ENCODE results near the gene FUT8.

FUT8 gene

DNA sequence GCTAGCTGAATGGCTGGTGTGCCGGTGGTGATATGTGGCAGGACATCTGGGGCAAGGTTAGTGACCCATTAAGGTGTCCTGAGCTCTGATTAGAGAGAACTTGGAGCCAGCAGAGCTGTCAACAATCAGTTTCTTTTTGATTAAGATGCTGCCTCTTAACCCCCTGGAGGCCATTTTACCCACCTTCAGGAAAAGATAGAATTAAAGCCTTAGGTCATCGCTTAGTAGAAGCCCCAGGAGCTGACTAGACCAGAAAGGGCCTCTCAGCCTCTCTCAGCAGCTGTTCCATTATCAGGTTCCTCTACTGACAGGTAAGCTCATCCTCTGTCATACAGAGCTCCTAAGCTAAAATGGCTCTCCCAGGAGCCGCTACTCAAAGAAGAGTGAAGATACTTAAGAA lies 339.0 kb downstream of the FUT8 start:
- H3K9me3 ChIP-seq (ENCODE audit: control insufficient read depth, low read length) = no peaks in the 10 kb centered on the region
- no peak overlapping the region for H3K9ac ChIP-seq (ENCODE audit: low read length)
- no peaks in the 10 kb centered on the region for H3K36me3 ChIP-seq (ENCODE audit: control insufficient read depth, insufficient read depth, low read length, severe bottlenecking)
- no peak for DNase-seq (ENCODE audit: low read depth)
- H3K4me1 ChIP-seq (ENCODE audit: control insufficient read depth, insufficient read depth, low read length) = no peaks in the 10 kb centered on the region
- H3K27me3 ChIP-seq (replicated peaks; ENCODE audit: control insufficient read depth, insufficient read depth, low read length) = no peaks in the 10 kb centered on the region
- no peak overlapping the region for H3K4me3 ChIP-seq (ENCODE audit: low read length)

DNA sequence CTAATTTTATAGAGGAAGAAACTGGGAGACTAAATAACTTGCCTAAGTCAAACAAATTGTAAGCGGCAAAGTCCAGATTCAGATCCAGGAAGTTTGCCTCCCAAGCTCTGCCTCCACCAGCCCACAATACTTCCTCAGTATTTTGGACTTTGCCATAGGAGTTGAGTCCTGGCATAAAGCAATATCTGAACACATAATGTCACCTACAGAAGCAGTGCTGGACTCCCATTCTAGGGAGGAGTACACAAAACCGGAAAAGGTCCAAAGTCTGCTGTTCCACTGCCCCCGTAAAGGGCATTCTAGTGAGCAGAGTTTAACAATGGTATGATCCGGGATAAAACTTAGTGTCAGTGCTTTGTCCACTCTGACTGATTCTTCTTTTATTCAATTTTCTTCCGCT lies 340.5 kb downstream of the FUT8 start:
- no peak for DNase-seq (ENCODE audit: low read depth)
- no peaks in the 10 kb centered on the region for H3K36me3 ChIP-seq (ENCODE audit: control insufficient read depth, insufficient read depth, low read length, severe bottlenecking)
- H3K9me3 ChIP-seq (ENCODE audit: control insufficient read depth, low read length) = no peaks in the 10 kb centered on the region

DNA sequence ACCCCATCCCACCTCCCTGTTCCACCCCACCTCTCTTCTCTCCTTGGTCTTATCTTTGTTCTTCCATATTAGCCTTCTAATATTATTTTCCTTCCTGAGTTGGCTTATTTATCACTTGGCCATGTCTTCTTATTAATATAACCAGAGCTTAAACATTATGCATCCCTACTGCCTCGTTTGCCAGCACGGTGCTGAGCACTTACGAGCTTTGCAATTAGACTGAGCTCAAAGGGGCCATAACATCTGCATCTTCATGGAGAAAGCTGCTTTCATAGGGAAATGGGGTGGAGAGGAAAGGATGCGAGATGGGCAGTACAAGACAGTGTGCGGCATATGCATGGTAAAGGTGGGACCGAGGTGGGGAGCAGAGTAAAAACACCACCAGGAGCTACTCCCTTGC lies 342.8 kb downstream of the FUT8 start:
- Histone ChIP-seq H3K9ac (ENCODE audit: low read length) (no peak overlapping the region), H3K4me1 (ENCODE audit: control insufficient read depth, insufficient read depth, low read length) (no peaks in the 10 kb centered on the region), H3K36me3 (ENCODE audit: control insufficient read depth, insufficient read depth, low read length, severe bottlenecking) (no peaks in the 10 kb centered on the region), H3K4me3 (ENCODE audit: low read length) (no peak overlapping the region), H3K27me3 (replicated peaks; ENCODE audit: control insufficient read depth, insufficient read depth, low read length) (no peaks in the 10 kb centered on the region), H3K9me3 (ENCODE audit: control insufficient read depth, low read length) (no peaks in the 10 kb centered on the region)
- no peak for DNase-seq (ENCODE audit: low read depth)

More for the DNA sequence above, 340.5 kb downstream of the FUT8 start:
- H3K4me3 ChIP-seq (ENCODE audit: low read length) = no peak overlapping the region
- no peaks in the 10 kb centered on the region for H3K27me3 ChIP-seq (replicated peaks; ENCODE audit: control insufficient read depth, insufficient read depth, low read length)
- H3K4me1 ChIP-seq (ENCODE audit: control insufficient read depth, insufficient read depth, low read length) = no peaks in the 10 kb centered on the region
- H3K9ac ChIP-seq (ENCODE audit: low read length) = no peak overlapping the region

DNA sequence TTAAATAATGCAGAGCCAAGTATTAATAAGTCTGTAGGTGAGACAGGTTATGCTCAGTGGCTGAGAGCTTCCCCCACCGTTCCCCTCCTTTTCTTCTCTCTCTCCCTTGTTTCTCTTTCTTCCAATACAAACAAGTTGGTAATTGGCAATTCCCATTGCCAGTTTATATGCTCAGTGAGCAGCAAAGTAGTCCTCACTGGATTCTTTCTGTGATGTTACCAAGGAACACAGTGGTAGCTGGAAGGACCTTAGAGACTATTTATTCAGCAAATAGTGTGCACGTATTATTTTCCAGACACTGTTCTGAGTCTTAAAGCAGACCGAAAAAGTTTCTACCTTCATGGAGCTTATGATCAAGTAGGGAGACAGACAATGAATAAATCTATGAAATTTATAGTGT lies 344.4 kb downstream of the FUT8 start:
- H3K36me3 ChIP-seq (ENCODE audit: control insufficient read depth, insufficient read depth, low read length, severe bottlenecking) = no peaks in the 10 kb centered on the region
- H3K9ac ChIP-seq (ENCODE audit: low read length) = no peak overlapping the region

DNA sequence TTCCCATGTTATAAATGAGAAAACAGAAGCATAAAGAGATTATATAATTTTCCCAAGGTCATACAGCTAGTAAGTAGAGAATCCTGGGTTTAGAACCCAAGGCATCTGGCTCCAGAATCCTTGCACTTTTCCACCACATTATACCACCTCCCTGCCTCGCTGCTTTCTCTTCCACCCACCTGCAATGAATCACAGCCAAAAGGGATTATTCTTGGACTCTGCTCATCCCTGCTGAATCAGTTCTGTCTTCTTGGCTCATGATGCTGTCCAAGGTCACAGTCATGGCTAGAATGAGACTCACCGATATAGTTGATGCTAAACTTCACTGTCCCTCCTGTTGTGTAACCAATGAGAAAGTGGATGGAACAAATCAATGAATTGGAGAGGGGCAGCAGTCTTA lies 356.6 kb downstream of the FUT8 start:
- no peaks in the 10 kb centered on the region for H3K4me1 ChIP-seq (ENCODE audit: control insufficient read depth, insufficient read depth, low read length)
- peaks cover 6% of the 10 kb centered on the region for H3K9me3 ChIP-seq (ENCODE audit: control insufficient read depth, low read length)
- H3K9ac ChIP-seq (ENCODE audit: low read length) = no peak overlapping the region
- no peaks in the 10 kb centered on the region for H3K36me3 ChIP-seq (ENCODE audit: control insufficient read depth, insufficient read depth, low read length, severe bottlenecking)
- peaks cover 8% of the 10 kb centered on the region for H3K27me3 ChIP-seq (replicated peaks; ENCODE audit: control insufficient read depth, insufficient read depth, low read length)
- DNase-seq (ENCODE audit: low read depth) = no peak
- no peak overlapping the region for H3K4me3 ChIP-seq (ENCODE audit: low read length)

More for the DNA sequence above, 344.4 kb downstream of the FUT8 start:
- no peaks in the 10 kb centered on the region for H3K9me3 ChIP-seq (ENCODE audit: control insufficient read depth, low read length)
- no peak overlapping the region for H3K4me3 ChIP-seq (ENCODE audit: low read length)
- DNase-seq (ENCODE audit: low read depth) = no peak
- no peaks in the 10 kb centered on the region for H3K27me3 ChIP-seq (replicated peaks; ENCODE audit: control insufficient read depth, insufficient read depth, low read length)
- no peaks in the 10 kb centered on the region for H3K4me1 ChIP-seq (ENCODE audit: control insufficient read depth, insufficient read depth, low read length)

DNA sequence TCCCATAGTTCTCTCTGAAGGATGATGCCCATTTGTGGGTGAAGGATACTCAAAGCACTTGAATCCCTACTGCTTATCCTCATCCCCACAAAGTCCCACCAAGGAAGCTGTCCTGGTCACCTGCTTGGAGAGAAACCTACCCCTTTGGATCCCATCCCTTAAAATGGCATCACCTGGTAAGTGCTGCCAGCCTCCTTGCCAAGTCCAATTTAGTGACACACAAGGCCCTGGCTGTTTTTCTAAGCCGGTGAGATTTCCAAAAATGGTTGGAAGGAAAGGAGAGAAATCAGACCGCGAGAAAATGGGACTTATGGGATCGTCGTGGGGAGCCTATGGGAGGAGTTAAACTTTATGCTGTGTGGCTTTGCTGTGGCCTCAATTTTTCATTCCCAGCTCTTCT lies 358.2 kb downstream of the FUT8 start:
- no peak for DNase-seq (ENCODE audit: low read depth)
- Histone ChIP-seq H3K4me3 (ENCODE audit: low read length) (no peak overlapping the region), H3K9ac (ENCODE audit: low read length) (no peak overlapping the region), H3K9me3 (ENCODE audit: control insufficient read depth, low read length) (peaks cover 6% of the 10 kb centered on the region), H3K27me3 (replicated peaks; ENCODE audit: control insufficient read depth, insufficient read depth, low read length) (peaks cover 4% of the 10 kb centered on the region), H3K36me3 (ENCODE audit: control insufficient read depth, insufficient read depth, low read length, severe bottlenecking) (no peaks in the 10 kb centered on the region), H3K4me1 (ENCODE audit: control insufficient read depth, insufficient read depth, low read length) (no peaks in the 10 kb centered on the region)

DNA sequence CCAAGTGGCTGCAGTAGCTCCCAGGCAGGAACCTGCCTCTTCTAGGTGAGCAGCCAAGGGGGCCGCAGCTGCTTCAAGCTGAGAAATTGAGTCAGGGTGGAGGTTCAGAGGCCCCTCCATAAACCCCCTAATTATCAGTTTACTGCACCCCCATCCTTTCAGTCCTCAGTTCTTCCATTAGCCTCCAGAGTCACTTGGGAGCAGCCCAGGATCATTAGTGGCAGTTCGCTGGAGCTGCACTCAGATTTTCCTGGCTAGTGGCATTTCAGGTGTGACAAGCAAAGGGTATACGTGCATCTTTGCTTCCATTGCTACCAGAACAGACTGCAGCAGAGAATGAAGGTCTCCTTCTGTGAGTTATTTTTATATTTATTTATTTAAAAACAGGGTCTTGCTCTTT lies 358.7 kb downstream of the FUT8 start:
- Histone ChIP-seq H3K9me3 (ENCODE audit: control insufficient read depth, low read length) (peaks cover 6% of the 10 kb centered on the region), H3K9ac (ENCODE audit: low read length) (no peak overlapping the region)
- no peak for DNase-seq (ENCODE audit: low read depth)

DNA sequence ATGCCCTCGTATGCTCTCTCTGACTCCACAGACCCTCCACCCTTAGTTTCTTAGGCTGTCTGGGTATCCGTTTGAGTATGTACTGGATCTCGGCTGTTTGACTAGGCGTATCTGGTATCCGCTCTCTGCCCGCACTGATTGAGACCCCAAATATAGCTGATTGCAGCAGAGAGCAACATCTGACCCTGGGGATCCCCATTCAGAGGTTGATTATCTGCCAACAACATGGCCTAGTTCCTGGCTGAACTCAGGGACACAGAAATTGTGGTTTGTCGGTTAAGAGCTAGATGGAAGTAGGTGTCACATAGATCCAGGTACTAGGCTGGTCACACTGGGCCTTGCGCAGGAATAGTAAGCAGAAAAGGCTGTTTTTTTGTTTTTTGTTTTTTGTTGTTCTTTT lies 359.9 kb downstream of the FUT8 start:
- H3K9me3 ChIP-seq (ENCODE audit: control insufficient read depth, low read length) = peaks cover 6% of the 10 kb centered on the region
- no peak for DNase-seq (ENCODE audit: low read depth)
- H3K4me3 ChIP-seq (ENCODE audit: low read length) = no peak overlapping the region
- no peak overlapping the region for H3K9ac ChIP-seq (ENCODE audit: low read length)
- H3K4me1 ChIP-seq (ENCODE audit: control insufficient read depth, insufficient read depth, low read length) = no peaks in the 10 kb centered on the region
- H3K27me3 ChIP-seq (replicated peaks; ENCODE audit: control insufficient read depth, insufficient read depth, low read length) = peaks cover 4% of the 10 kb centered on the region
- no peaks in the 10 kb centered on the region for H3K36me3 ChIP-seq (ENCODE audit: control insufficient read depth, insufficient read depth, low read length, severe bottlenecking)

More for the DNA sequence above, 358.7 kb downstream of the FUT8 start:
- H3K4me3 ChIP-seq (ENCODE audit: low read length) = no peak overlapping the region
- peaks cover 4% of the 10 kb centered on the region for H3K27me3 ChIP-seq (replicated peaks; ENCODE audit: control insufficient read depth, insufficient read depth, low read length)
- H3K36me3 ChIP-seq (ENCODE audit: control insufficient read depth, insufficient read depth, low read length, severe bottlenecking) = no peaks in the 10 kb centered on the region
- H3K4me1 ChIP-seq (ENCODE audit: control insufficient read depth, insufficient read depth, low read length) = no peaks in the 10 kb centered on the region

DNA sequence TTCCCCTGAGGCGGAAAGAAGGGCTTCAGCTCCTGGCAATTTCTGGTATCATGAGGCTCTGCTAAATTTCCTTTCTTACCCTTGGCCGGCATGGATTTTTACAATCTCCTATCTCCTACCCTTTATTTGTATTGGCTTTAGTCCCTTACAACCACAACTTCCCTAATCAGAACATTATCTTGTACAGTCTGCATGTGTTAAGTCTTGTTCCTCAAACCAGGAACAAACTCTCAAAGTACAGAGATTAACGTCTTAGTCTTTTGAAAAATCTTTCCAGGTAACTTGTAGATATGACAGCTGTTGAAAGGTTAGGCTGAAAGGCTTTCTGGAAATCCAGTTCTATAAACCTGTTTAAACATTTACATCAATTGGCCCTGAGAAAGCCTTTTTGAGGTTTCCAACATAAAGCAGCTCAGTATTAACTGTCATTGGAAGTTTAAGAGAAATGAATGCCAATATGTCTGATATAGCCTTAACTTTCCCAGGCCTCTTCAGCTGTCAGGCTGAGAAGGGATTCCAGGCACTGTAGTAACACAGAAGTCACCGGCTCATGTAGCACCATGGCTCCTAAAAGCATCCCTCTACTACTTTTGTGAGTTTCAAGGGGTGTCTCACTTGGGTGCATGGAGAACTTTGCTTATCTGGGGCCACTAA lies 360.5 kb downstream of the FUT8 start:
- no peak overlapping the region for H3K9ac ChIP-seq (ENCODE audit: low read length)
- no peaks in the 10 kb centered on the region for H3K36me3 ChIP-seq (ENCODE audit: control insufficient read depth, insufficient read depth, low read length, severe bottlenecking)
- no peak overlapping the region for H3K4me3 ChIP-seq (ENCODE audit: low read length)
- H3K4me1 ChIP-seq (ENCODE audit: control insufficient read depth, insufficient read depth, low read length) = no peaks in the 10 kb centered on the region
- H3K9me3 ChIP-seq (ENCODE audit: control insufficient read depth, low read length) = peaks cover 6% of the 10 kb centered on the region
- DNase-seq (ENCODE audit: low read depth) = no peak
- H3K27me3 ChIP-seq (replicated peaks; ENCODE audit: control insufficient read depth, insufficient read depth, low read length) = peaks cover 4% of the 10 kb centered on the region

DNA sequence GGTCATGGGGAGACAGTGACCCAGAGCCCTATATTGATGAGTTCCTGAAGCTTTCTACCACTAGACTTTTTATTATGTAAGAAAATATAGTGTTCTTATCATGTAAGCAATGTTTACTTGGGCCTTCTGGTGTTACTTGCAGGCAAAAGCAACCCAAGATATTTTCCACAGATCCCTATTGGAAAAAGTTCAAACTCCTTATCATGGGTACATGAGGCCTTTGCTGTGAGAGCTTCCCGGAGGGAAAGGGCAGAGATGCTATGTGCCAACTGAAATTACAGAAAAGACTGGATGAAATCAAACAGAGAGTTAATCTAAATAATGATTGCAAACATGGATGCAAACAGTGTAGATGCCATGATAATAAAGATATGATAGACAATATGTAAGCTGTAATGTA lies 361.5 kb downstream of the FUT8 start:
- Histone ChIP-seq H3K27me3 (replicated peaks; ENCODE audit: control insufficient read depth, insufficient read depth, low read length) (peaks cover 4% of the 10 kb centered on the region), H3K4me3 (ENCODE audit: low read length) (no peak overlapping the region), H3K4me1 (ENCODE audit: control insufficient read depth, insufficient read depth, low read length) (no peaks in the 10 kb centered on the region), H3K9ac (ENCODE audit: low read length) (no peak overlapping the region), H3K9me3 (ENCODE audit: control insufficient read depth, low read length) (no peaks in the 10 kb centered on the region), H3K36me3 (ENCODE audit: control insufficient read depth, insufficient read depth, low read length, severe bottlenecking) (no peaks in the 10 kb centered on the region)
- DNase-seq (ENCODE audit: low read depth) = no peak

DNA sequence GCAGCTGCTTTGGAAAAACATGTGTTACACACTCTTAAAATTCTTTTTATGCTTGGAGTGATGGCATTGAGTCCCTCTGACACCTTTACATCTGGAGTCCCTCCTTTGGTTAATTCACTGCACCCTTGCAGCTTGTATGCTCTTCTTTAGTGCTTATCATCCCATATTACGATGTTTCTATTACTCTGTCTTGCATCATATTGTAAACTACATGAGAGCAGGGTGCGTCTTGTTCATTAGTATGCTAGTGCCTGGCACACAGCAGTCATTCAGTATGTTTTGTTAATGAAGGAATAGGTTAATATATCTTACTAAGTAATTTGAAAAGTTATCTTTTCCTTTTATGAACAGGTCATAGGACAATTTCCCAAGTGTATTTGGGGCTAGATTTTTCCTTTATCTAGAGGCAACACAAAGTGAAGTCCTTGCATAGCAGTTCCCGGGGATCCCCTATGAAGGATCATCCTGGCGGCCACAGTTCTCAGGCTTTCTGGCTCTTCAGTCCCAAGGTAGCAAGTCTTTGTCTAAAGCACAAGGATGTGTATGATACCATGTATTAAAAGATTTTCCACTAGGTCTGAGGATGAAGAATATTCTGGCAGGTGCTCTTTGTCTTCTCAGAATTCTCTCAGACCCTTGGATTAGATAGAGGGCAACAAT lies 363.8 kb downstream of the FUT8 start:
- Histone ChIP-seq H3K27me3 (replicated peaks; ENCODE audit: control insufficient read depth, insufficient read depth, low read length) (no peaks in the 10 kb centered on the region), H3K9me3 (ENCODE audit: control insufficient read depth, low read length) (no peaks in the 10 kb centered on the region), H3K36me3 (ENCODE audit: control insufficient read depth, insufficient read depth, low read length, severe bottlenecking) (no peaks in the 10 kb centered on the region), H3K4me3 (ENCODE audit: low read length) (no peak overlapping the region), H3K9ac (ENCODE audit: low read length) (no peak overlapping the region), H3K4me1 (ENCODE audit: control insufficient read depth, insufficient read depth, low read length) (no peaks in the 10 kb centered on the region)
- DNase-seq (ENCODE audit: low read depth) = peak; percentile 4

DNA sequence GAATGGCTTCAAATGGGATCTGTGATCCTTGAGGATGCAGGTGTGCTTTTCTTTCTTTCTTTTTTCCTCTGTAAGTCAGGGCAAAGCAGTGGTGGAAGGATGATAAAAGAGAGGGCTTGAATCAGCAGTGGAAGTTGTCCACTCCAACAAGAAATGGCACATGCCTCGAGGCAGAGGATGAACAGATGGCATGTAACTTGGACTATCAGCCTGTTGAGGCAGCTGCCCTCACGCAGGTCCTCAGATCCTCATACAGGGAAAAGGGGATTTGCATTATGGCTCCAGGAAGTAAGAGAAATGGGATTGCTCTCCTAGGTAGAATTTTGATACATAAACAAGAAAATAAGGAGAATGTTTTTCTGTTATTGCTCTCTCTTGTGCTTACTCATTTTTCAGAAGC lies 368.0 kb downstream of the FUT8 start:
- Histone ChIP-seq H3K9me3 (ENCODE audit: control insufficient read depth, low read length) (no peaks in the 10 kb centered on the region), H3K36me3 (ENCODE audit: control insufficient read depth, insufficient read depth, low read length, severe bottlenecking) (no peaks in the 10 kb centered on the region), H3K4me3 (ENCODE audit: low read length) (no peak overlapping the region), H3K4me1 (ENCODE audit: control insufficient read depth, insufficient read depth, low read length) (peaks cover 11% of the 10 kb centered on the region), H3K27me3 (replicated peaks; ENCODE audit: control insufficient read depth, insufficient read depth, low read length) (peaks cover 5% of the 10 kb centered on the region), H3K9ac (ENCODE audit: low read length) (no peak overlapping the region)
- no peak for DNase-seq (ENCODE audit: low read depth)

Measured in adipocyte (in vitro differentiated cells).